Superior temporal gyrus (tissue), 1 donor: ENCODE measurements around the gene GOLGA6L2.
A peak's percentile ranks its signal among the peaks of the same experiment; 100 is the strongest.
"Not testable (repeated sequence)": the region's sequence is repeated elsewhere in the genome, so short reads cannot be mapped to it uniquely, and the experiment has no call there.

Source experiments
- DNase-seq: peaks from one replicate; pipeline ENCODE4 v3.0.0-alpha.2; 2016; ENCODE audit errors: extremely low spot score

Gene GOLGA6L2, protein sequence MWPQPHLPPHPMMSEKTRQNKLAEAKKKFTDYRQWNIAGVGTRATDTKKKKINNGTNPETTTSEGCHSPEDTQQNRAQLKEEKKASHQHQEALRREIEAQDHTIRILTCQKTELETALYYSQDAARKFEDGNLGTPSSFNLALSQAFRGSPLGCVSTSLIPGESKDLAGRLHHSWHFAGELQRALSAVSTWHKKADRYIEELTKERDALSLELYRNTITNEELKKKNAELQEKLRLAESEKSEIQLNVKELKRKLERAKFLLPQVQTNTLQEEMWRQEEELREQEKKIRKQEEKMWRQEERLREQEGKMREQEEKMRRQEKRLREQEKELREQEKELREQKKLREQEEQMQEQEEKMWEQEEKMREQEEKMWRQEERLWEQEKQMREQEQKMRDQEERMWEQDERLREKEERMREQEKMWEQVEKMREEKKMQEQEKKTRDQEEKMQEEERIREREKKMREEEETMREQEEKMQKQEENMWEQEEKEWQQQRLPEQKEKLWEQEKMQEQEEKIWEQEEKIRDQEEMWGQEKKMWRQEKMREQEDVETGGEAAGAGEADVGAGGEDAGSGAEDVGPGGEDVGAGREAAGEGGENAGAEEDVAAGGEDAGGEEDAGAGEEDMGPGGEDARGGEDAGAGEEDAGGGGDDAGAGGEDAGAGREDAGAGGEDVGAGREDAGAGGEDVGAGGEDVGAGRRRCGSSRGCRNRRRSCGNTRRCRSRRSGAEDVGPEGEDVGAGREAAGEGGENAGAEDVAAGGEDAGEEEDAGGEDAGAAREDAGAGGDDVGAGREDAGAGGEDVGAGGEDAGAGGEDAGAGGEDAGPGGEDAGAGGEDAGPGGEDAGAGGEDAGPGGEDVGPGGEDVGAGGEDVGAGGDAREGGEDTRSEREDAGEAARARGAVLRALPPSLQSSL

DNA sequence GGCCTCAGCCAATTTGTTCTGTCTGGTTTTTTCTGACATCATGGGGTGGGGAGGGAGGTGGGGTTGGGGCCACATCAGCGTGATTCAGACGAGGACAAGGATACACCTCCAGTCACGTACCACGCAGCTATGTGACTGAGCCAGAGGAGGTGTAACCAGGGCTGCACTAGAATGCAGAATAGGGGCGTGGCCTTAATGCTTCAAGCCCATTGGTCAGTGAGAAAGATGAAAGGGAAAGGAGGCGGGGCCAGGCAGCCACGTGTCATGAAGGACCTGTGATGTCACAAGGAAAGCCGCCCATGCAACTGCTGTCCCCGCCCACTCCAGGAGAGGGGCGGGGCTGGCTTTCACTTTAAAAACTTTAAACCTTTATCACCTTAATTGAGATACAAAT lies at the start of gene GOLGA6L2:
Gene GOLGA6L2 (minus strand): TSS at position 137 of the 394 bp plus-strand sequence. CDS start 62 bp downstream, at position 75.
- DNase-seq: no peak

DNA sequence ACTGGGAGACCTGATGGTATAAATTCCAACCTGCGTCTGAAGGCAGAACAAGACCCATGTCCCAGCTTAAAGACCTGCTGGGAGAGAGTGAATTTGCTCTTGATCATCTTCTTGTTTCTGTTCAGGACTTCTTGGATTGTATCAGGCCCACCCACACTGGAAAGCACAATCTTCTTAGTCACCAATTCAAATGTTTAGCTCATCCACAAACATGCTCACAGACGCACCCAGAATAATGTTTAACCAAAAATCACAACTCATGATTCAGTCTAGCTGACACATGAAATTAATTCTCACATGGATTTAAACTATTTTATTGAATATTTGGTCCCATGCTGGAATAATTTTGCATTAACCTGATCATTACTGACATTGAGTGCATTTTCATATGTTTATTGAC lies 37.8 kb upstream of the GOLGA6L2 start:
- no peak for DNase-seq

DNA sequence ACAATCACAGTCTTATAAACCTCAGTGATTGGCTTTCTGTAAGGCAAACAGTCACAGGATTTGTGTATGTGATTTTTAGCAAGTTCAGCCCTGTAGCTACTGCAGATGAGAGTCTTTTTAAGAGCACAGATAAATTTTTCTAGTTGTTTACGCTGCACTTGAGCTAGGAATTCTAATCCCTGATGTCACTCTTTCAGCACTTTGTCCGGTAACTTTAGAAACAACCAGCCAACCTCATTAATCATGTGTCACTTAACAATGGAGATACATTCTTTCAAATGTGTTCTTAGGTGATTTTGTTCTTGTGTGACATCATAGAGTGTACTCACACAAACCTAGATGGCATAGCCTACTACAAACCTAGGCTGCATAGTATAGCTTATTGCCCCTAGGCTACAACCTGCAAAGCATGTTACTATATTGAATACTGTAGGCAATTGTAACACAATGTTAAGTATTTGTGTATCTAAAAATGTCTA lies 36.8 kb upstream of the GOLGA6L2 start:
- no peak for DNase-seq

DNA sequence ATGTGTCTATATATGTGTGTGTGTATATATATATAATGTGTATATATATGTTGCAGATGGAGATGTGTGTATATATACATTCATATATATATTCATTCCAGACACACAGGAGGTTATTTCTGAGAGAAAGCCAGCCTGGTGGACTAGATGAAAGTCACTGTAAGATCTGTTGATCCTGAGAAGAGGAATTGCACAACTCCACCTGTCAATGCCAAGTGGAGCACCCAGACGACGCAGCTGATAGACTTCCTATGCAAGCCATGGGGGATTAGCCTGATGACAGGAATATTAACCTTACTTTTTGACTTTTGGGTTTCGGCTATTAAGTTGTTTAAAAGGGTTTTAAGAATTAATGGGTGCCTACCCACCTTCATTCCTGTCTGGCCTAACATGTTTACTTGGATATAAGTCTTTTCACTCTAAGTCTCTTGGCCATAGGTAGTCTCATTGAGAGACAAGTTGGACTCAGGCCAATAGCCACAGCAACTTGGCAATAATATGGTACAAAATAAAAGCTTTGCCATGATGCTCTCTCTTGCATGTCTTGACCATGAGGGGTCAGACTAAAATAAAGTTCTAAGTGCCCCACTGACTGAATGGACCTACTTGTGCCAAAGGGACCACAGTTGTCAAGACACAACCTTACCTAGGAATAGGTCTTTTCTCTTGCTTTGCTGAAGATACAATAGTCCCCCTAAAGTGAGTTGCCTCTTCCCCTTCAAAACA lies 35.9 kb upstream of the GOLGA6L2 start:
- DNase-seq: no peak

DNA sequence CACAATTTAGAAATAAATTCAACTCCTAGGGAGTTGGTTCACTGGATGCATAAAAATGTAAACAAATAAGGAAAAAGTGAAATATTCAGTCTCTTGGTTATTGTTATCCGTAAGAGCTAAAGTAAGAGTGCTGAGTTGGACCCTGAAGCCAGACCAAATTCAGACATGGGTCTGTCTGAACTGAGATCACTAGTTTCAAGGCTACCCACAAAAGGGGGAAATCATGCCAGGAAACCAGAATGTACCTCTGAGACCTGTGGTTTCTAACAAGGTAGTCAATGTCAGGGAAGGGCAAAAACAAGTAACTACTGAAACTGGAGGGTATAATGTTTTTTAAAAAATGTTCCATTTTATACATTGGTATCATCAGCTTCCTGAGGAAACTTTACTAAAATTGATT lies 35.2 kb upstream of the GOLGA6L2 start:
- DNase-seq: no peak

DNA sequence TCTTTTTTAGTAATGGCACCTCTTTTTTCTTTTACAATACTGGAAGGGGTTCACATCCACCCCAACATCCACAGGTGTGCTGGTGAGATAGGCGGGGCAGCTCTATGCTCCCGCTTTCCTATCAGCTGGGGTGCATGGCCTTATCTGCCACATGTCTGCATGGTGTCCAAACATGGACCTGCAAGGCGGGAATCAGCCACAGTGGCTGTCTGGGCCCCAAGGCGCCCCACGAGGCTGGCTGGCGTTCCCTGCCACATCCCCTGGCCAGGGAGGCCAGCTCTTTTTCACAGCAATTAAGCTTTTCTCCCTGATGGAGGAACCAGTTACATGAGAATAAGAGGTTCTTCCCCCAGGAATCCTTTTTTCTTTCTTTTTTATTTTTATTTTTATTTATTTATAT lies 30.9 kb upstream of the GOLGA6L2 start:
- DNase-seq: no peak

DNA sequence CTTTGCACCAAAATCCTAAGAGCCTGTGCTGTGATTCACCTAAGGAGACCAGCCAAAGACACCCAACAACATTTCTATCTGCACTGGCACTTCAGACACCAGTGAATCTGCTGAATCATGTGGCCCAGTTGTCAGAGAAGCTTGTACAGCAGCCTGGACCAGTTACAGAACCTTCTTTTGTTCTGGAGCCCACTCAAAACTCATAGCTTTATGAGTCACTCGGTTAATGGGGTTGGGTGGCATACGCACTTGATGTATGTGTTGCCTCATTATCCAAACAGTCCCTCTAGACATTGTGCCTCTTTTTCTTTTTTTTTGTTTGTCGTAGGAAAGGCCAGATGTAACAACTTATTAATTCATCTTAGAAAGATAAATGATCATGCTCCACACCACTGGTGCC lies 25.6 kb upstream of the GOLGA6L2 start:
- DNase-seq: peak; percentile 31

DNA sequence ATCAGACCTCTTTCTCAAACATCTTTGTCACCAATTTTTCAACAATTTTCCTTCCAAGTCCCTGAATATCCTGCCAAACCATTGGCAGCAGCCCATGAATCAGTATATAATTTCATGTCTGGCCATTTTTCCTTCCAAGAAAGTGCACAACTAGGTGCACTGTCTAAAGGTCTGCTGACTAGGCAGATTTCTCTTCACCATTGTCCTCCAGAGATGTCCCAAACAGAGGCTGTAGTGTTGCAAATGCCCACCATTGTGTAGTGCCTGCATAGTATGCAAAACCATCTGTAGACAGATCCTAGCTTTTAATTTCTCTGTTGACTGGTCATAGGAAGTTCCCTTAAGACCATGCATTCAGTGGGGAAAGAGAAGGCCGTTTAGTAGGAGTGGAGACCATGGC lies 25.0 kb upstream of the GOLGA6L2 start:
- DNase-seq: no peak

DNA sequence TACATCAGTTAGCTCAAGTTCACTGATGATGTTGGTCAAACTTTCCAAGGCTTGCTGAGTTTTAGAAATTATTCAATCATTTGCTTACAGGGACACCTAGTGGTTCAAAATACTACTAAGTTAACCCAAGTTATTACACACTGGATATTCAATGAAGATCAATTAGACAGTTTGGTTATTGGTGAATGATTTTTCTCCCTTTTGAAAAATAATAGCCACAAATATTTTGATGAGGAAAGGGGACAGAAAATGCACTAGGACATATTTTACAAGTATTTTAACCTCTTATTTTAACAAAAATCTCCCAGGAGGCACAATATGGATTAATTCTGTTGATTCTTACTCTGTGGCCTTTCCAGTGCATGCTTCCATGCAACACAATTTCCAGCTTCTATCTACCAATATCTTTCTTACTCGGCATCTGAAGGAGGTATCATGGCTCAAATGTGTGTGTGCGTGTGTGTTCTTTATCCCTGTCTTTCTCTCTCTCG lies 20.1 kb upstream of the GOLGA6L2 start:
- peak; percentile 81 for DNase-seq

DNA sequence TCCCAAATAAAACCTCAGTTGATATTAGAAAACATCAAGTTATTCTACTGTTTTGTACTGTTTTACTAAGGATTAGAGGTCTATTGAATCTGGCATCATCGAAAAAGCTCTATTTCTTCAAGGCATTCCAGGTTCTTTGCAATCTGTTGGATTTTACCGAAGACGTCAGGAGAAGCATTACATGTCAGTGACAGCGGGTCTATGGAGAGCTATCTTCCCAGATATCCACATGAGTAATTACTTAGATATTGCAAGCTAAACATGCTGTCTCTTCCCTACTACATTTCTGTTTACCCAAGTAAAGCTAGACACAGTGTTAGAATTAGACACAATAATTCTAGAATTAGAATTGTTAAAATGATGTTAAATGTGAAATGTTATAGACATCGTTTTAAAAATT lies 10.8 kb upstream of the GOLGA6L2 start:
- no peak for DNase-seq

DNA sequence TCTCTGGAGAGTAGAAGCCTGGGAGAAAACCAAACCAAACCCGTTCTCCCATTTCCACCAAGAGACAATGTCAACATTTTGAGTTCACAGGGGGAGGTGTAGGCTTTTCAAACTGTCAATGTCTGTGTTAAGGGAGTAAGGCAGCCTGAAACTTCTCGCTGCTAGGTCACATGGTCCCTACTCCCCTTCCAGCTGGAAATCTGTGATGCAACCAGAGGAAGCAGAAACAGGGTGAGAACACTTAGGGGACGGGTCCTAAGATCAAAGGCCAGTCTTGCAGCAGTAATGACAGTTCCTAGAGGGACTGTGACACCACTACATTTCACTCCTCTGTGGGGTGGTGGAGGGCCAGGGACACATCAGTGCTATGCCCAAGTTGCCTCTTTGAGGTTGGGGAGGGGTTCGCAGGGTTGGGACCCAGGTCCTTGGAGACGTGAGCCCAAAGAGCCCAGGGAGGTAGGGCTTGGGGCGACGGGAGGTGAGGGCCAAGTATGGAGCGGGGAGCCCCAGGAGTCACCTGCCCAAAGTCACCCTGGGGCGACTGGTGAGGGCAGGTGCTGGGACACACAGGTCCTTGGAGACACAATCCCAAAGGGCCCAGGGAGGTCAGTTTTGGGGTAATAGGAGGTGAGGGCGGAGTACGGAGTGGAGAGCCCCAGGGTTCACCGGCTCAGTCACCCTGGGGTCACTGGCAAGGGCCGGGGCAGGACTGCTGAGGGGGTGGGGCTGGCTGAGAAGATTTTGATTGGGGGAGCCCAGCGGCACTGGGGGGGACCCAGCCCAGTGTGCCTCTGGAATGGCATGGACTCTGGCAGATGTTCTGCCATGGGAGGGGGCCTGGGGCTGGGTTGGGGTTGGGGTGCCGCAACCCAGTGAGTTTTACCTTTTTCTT lies 582 bp downstream of the GOLGA6L2 start:
- no peak for DNase-seq

DNA sequence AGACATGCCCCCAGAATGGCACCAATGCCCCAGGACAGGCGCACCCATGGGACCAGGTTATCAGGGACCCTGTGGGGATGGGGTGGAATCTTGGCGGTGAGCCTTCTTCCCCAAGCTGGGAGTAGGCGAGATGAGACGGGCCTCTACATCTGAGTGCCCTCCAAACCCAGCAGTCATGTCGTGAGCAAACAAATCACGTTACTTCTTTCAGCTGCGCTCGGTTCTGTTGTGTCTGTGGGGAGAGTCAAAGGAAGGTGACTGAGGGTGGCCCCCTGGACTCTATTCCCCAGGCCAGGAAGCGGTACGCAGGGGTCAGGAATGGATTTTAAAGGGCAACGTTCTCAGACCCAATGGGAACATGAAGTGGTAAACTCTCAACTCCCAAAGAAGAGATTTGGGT lies 2.8 kb downstream of the GOLGA6L2 start:
- DNase-seq: no peak

DNA sequence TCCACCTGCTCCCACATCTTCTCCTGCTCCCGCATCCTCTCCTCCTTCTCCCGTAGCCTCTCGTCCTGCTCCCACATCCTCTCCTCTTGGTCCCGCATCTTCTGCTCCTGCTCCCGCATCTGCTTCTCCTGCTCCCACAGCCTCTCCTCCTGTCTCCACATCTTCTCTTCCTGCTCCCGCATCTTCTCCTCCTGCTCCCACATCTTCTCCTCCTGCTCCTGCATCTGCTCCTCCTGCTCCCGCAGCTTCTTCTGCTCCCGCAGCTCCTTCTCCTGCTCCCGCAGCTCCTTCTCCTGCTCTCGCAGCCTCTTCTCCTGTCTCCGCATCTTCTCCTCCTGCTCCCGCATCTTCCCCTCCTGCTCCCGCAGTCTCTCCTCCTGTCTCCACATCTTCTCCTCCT lies 5.8 kb downstream of the GOLGA6L2 start:
- DNase-seq: no peak

DNA sequence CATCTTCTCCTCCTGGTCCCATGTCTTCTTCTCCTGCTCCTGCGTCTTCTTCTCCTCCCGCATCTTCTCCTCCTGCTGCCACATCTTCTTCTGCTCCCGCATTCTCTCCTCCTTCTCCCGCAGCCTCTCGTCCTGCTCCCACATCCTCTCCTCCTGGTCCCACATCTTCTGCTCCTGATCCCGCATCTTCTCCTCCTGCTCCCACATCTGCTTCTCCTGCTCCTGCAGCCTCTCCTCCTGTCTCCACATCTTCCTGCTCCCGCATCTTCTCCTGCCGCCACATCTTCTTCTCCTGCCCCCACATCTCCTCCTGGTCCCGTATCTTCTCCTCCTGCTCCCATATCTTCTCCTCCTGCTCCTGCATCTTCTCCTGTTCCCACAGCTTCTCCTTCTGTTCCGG lies 6.4 kb downstream of the GOLGA6L2 start:
- DNase-seq: no peak

DNA sequence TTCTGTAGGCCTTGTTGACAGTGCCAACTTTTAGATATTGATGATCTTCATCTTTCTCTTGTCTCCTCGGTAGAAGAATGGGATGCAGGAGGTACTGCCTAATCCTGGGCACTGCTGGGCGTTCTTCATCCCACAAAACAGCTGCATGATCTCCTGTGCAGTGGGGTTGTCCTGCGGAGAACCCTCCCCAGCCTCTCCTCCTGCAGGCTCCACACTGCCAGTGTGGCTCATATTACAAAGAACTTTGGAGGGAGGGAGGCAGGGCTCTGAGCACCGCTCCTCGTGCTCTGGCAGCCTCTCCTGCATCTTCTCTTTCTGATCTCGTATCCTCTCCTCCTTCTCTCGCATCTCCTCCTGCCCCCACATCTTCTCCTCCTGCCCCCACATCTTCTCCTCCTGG lies 7.5 kb downstream of the GOLGA6L2 start:
- DNase-seq: no peak

DNA sequence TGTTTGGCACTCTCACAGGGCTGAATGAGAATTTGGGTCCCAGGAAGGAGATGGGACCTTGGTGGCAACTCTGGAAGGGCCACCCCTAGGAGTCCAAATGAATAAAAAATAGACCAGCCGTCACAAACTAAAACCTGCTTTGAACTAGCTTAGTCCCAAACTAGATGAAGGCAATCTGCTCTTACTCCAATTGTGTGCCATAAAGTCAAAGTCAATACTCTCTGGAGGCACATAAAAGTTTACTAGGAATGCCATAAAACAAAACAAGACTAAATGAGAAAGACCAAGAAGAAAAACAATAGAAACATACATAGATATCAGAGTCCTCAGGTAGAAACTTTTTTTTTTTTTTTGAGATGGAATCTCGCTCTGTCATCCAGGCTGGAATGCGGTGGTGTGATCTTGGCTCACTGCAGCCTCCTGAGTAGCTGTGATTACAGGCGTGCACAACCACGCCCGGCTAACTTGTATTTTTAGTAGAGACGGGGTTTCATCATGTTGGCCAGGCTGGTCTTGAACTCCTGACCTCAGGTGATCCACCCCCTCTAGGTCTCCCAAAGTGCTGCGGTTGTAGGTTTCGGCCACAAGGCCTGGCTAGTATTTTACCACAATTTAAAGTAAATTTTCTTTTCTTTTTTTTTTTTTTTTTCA lies 8.1 kb downstream of the GOLGA6L2 start:
- no peak for DNase-seq

DNA sequence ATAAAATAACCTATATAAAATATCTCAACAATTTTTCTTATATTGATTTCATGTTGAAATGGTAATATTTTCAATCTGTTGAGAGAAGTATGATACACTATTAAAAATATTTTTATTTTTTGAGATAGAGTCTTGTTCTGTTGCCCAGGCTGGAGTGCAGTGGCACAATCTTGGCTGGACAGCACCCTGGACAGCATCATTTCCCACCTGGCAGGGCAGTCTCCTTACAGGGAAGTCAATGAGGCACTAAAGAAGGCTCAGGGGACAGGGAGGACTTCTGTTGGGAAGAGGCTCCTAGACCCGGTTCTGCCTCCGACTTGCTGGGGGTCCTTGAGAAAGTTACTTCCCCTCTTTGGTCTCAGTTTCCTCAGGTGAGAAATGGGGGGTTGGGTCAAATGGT lies 9.4 kb downstream of the GOLGA6L2 start:
- no peak for DNase-seq

DNA sequence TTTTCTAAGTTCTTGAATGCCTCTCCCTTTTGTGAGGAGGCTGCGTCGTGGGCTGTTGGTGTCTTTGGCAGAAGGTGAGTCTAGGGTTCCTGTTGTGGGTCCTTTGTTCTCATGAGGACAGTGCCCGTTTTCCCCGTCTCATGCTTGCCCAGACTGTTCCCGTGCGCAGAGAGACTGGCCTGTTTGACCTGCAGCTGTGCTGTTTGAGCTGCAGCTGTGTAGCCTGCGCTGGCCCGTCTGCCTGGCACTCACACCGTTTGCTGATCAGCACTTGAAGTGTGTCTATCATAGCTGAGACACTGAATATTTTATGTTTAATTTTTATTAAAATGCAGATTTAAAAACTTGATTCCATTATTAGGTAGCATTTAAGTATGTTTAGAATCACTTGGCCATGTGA lies 9.9 kb downstream of the GOLGA6L2 start:
- DNase-seq: no peak

DNA sequence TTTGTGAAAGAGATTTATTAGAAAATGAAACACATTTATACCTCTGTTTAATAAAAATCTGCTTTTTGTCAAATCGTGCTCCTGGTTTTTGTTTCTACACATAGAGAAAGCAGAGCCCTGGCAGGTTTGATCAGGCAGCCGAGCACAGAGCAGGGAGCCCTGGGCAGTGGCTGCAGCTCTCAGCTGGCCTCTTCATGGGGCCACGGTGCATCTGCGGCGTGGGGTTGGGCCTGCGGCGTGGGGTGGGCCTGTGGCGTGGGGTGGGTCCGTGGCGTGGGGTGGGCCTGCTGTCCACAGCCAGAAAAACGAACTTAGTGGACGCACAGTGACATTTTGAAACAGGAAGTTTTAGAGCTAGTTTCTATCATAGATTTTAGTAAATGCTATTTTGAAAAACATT lies 10.6 kb downstream of the GOLGA6L2 start:
- no peak for DNase-seq

DNA sequence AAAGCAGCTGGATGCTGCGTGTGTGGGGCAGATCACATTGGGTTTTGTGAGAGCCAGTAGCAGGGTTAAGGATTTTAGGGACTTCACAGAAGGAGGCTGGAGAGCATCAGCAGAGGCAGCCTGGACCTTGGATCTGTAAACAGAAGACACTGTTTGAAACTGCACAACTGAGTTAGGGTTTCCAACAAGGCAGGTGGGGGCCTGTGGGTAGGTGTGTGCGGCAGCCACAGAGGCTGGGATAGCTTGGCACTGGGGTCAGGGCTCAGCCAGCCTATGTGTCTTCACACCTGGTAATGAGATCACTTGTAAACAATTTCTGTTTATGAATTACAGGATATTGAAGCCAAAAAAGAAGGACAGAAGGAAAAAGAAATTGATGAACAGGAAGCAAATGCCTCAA lies 12.3 kb downstream of the GOLGA6L2 start:
- DNase-seq: not testable (repeated sequence)
